GM18502 (cell line): ENCODE data around the gene PFDN6.

ENCODE experiments used
- ATAC-seq: cut with Tn5 transposase; IDR thresholded peaks from one replicate; pipeline ENCODE4 v1.9.1; 2021; ENCODE audit warnings: mild to moderate bottlenecking; ENCODE audit not compliant: unreplicated experiment, poor library complexity

Gene PFDN6

DNA sequence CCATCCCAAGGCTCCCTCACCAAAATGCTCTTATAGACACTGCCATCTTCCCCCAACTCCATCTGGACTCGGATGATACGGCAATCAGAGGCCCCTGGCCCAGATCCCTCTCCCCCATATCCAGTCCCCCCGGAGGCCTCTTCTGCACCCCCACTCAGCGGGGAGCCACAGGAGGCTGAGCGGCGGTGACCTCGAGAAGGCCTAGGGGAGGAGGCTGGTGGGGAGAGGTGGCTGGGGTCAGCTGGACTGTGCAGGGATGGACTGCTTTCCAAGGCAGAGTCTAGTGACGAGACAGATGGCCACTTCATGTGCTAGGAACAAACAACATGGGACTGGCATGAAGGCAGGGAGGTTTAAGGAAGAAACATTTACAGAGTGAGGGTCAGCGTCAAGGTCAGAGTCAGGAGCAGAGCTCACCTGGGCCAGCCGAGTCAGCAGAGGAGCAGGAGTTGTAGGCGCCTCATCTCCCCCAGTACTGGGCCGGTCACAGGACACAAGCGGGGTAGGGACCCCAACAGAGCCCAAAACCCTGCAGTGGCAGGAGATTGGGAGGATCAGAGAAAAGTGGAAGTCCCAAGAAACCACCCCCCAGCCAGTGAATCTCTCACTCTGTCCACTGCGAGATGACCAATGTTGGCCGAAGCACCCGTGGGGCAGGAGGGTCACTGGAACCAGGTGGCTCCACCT is 3.7 kb downstream of the PFDN6 start:
- no peak for ATAC-seq

DNA sequence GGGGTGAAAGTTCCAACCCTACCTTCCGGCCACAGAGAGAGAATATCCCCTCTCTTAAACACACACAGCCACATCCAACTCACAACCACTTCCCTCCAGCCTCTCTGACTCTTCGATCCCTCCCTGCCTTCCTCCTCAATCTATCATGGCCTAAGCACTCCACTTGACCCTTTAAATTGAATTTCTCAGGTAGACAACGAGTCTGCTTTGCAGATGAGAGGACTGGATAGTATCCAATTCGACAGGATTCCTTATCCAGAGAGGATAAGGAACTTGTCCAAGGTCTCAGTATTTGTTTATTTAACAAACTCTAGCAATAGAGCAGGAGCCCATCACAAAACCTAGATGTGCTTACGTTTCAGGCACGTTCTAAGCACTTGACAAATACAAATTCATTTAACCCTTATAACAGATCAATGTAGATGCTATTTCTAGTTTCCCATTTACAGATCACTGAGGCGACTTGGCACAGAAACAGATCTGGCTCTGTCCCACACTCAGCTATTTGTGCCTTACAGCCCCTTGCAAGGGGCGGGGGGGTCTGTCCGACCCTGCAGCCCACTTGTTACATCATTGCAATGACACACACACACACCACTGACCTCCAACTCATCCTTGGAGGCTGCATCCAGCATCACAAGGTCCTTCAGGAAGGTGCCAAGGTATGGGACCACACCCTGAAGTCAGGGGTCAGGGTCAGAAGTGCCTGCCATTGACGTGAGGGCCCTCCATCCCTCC is 4.9 kb downstream of the PFDN6 start:
- ATAC-seq = no peak

DNA sequence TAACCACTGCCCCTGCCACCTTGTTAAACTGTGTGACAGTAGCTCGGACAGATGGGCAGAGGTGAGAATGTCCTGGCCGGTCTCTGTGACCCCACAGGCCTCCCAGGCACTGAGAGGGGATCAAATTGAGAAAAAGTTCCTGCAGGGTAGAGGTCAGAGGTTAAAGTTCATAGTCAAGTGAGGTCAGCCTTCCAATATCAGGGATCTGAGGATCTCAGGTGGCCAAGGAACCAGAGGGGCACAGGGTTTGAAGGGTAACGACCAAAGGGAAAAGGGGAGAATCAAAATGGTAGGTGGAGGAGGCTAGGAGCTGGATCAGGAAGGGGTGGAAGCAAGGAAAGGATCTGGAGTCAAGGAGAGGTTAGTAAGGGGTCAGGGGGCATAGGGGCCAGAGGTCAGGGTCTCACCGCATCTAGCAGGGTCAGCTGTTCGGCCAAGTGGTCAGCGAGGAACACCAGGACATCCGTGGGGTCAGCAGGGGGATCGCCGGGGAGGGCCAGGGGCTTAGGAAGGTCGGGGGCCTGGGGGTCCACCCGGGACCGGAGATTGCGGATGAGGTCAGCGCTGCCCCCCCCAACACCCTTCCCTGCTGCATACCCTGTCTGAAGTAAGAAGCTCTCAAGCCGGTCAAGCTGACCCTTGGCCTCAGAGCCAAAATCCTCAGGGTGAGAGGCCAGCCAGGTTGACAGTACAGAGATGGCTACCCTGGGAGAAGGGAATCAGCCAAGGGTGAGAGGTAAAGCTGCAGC is 6.4 kb downstream of the PFDN6 start:
- ATAC-seq = no peak

DNA sequence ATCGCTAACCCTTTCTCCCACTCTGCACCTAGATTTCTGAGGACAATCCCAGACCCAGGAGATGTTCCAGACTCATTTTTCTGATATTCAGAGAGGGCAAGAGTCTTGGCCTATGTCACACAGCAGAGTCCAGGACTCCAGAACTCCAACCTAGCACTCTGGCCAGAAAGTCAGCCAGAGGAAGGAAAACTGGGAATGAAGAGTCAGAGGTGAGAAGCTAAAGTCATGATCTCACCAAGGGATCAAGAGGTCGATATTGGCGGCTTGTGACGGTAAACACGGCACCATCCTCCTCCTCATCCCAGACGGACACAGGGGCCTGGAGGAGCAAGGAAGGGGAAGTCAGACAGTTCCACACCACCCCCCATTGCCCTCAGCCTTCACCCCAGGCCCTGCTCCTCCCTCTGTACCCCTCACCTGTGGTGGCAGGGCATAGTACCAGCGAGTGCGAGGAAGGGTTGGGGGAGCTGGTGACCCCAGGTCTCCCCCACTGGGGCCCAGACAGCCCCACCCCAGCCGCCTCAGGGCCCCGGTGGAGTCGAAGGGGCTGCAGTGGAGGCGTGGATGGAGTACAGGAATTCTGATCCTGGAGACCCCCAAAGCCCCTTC is 7.5 kb downstream of the PFDN6 start:
- ATAC-seq = no peak

DNA sequence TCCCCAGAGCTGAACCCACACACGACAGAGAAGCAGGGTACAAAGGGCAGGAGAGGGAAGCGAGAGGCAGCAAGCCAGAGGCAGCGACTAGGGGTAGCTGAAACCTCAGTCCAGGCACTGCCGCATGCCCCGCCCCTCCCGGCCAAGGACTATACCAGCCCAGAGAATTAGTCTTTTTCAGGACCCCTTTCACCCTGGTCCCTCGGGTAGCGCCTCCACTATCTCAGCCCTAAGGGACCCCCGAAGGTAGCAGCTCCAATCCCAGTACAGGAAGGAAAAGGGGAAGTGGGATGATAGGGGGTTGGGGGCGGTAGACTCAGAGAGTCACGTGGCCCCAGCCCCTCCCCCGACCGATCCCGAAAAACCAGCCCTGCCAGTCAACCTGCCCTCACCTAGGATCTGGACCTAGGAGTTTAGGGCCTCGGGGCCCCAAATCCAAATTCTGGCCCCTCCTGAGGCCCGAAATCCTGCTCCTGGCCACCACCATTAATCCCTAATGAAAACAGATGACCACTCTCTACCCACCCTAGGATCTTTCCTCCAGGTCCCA is 8.1 kb downstream of the PFDN6 start:
- no peak for ATAC-seq

DNA sequence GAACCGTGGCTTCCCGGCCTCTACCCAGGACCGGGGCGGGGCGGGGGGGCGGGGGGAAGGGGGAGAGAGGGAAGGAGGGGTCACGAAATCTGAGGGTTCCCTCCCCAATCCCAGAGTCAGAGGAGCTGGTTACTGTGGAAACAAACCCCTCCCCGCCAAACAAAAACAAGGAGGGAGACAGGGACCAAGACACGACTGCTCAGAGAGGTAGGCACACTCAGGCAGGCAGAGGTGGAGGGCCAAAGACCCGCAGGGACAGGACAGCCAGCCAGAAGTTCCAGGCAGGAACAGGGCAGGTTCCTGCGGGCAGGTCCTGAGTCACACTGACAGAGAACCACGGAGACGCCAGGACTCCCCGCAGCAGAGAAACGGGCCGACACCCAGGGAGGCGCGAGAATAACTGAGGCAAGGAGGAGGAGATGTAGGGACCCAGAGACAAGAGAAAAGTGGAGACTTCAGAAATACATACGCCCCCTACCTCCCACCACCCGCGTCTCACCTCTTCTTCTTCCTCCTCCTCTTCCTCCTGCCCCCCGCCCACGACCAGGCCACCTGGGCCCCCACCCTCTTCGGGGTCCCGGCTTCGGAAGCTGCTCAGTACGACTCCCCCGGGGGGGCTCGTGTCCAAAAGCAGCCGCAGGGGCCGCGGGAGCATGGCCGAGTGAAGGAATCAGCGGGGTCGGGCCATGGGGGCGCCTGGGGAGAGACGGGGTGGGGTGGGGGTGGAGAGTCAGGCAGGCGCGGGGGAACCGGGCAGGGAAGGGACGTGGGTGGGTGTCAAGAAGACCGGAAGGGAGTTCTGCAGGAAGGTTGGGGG is 8.8 kb downstream of the PFDN6 start:
- ATAC-seq = no peak

DNA sequence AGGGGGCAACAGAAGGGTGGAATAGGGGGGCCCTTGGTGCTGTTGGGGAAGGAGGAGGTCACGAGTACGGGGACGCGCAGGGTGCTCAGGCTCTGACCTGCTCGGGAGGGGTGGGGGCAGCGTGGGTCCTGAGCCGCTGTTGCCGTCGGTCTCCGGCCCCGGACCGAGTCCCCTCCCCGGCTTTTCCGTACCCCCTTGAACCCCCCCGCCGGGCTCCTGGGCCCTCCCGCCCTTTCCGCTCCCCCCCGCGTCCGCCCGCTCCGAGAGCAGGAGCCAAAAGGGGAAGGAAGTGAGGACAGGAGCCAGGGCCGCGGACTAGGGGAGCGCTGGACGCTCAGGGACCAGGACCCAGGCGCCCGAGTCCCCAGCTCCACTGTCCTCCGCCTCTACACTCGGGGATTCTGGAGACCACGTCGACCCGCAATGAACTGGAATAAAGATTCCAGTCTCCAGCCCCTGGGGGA is 9.4 kb downstream of the PFDN6 start, which contains the start of gene RGL2:
TSS of gene RGL2 (minus strand) at position 170 of the 464 bp plus-strand sequence. CDS start 332 bp downstream, outside the sequence.
- peak; percentile 26 for ATAC-seq

DNA sequence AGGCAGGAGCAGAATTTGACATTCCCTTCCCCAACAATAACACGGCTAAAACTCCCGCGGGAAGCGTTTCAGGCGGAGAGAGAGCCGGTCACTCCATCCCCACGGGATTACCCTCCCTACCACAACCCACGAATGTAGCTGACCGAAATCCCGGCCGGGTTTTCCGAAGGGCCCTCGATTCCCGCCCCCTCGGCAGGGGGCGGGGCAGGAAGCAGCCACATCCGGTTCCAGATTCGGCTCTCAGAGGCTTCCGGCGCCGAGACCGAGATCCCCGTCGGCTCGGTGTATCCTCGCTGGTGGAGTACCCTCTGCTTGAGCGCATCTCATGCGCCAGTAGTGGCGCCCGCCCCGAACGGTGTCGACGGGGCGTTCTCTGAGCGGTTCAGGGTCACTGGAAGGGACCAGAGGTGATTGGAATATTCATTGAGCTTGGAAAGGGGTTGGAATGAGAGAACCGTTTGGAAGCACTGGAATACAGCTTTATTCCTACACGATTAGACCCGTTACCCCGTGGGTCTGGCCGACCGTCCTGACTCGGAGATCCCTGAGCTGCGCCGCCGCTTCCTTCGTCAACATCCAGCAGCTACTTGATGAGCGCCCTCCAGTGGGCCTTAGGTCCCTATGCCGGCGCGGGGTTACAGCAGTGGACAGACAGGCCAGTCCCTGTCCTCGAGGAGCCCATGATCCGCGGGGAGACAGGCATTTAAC is 10.0 kb downstream of the PFDN6 start:
- peak; percentile 69 for ATAC-seq

DNA sequence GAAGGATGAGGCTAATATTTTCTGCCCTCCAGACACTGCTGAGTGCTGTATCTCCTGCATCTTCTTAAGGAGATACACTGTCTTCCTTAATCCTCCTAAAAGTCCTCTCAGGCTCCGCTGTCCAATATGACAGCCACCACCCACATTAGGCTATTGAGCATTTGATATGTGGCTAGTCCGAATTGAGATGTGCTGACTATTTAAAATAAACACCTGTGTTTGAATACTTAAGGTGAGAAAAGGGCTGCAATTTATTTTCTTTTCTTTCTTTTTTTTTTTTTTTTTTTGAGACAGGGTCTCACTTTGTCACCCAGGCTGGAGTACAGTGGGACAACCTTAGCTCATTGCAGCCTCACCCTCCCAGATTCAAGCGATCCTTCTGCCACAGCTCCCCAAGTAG is 12.5 kb downstream of the PFDN6 start:
- no peak for ATAC-seq

DNA sequence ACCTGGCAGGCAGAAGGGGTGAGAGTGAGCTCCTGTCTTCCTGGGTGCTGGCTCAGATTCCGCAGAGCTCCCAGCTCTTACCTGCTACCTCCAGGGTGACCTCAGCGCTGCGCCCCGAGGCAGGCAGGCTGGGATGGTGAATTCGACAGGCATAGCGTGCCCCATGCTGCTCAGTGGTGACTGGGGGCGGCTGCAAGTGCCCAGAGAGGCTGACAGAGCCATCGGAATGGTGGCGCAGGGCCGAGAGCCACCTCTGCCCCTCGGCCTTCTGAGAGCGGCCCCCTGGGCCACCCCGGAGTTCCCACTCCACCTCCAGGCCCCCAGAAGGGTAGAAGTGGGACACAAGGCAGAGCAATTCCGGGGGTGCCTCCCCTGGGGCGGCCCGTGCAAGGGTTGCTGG is 14.8 kb downstream of the PFDN6 start:
- no peak for ATAC-seq

DNA sequence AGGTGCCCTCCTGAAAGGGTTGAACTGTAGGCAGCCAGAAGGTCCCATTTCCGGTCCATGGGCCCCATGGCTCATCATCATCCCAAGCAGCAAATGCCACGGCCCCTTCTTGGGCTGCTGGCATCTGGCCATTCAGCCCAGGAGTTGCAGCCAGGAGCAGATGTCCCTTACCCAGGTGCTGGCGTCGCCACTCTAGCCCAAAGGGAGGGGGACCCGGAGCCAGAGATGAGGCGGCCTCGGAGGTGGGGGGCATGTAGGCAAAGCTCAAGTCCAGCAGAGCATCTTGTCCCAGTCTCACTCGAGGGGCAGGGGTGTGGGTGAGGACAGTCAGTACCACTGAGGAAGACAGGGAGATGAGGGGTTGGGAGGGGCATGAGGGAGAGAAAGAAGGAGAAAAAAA is 15.7 kb downstream of the PFDN6 start:
- no peak for ATAC-seq

DNA sequence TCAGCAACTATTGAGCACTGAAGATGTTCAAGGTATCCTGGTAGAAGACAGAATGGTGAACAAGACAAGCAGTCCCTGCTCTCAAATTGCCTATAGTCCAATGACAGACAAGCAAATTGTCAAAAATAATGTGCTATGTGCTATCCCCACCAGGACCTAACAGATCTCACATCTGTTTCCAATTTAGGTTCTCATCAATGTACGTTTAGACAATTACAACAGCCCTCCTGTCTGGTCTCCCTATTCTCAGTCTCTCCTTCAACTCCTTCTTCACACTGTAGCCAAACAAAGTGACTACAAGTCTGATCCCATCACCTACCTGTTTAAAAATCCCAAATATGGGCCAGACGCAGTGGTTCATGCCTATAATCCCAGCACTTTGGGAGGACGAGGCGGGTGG is 17.0 kb downstream of the PFDN6 start:
- no peak for ATAC-seq

DNA sequence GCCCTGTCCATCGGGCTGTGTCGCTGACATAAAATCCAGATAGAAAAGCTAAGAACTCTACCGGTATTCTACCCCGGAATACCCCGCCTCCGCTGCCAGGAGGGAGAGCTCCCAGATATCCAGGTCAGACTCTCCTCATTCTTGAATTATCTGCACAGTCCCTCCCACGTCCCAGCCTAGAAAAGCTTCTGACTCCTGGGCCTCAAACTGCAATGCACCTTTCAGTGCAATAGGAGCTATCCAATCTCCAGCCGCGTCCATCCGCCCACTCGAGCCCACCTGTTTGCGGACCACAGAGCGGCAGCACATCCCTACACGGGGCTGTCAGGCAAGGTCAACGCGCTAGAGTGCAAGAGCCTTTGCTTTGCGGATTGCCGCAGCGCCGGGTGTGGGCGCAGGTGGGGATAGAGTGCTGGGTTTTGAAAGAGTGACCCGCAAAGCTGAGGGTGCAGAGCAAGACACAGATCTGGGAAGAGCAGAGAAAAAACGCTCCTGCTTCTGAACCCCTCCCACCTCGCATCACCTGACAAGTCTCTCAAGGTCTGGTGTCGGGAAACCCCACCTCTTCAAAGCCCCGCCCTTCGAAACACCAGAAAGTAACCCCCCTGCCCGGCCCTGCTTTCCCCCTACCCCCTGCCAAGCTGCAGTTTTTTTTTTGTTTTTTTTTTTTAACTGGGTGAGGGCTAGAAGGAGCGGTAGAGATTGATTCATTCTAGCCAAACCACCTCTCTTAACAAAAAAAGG is 23.1 kb downstream of the PFDN6 start:
- peak; percentile 29 for ATAC-seq

DNA sequence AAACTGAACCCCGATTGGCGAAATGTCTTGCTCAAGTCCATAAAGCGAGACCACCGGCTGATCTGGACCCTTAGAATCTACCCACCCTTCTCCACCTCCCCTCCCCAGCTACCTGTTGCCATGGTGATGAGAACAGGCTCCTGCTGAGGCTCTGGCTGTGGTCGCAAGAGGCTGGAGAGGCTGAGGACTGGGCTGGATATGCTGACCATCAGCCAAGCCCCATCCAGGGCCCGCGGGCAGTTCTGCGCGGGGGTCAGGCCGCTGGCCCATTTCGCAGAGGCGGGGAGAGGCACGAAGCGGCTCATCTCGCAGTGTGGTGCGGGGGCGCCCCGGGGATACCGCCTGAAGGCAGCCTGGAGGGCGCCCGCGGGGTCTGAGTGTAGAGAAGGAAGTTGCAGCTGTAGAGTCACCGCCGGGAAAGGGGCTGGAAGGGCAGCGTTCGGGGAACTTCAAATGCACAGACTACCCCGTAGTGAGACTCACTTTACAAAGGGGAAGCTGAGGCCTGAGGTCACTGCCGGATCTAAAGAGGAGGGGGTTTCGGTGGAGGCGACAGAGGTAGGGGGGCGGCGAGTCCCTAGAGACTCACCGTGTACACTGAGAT is 23.8 kb downstream of the PFDN6 start:
- no peak for ATAC-seq

DNA sequence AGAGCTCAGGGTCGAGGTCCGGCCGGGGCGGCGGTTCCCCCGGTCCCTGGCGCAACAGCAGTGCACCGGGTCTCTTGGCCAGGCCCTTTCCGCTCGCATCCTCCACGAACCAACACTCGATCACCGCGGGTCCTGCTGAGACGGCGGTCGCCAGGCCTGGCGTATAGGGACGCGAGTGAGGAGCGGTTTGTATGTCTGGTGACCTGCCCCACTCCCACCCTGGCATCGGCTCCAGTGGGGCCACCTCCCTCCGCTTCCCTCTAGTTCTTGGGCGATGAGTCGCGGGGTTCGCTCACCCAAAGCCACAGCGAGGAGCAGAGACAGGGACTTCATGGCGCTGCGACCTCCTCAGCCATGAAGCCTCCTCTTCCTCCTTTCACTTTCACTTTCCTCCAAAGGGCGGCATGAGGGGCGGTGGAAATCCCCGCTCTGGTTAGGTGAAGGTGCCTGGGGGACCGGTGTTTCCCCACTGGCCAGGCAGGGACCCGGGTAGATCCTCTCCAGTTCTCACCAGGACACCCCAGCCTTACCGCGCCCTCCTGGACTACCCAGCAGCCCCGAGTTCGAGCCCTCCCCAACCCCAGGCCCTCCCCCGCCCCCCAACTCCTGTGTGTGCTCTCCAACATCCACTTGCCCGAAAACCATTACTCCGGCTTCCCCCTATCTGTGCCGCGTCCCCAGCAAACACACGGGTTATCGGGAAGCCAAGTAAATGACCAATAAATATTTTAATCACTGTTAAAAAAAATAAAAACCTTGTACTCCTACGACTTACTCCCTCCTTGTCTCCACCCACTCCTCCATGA is 24.5 kb downstream of the PFDN6 start, which contains the start of gene TAPBP:
TSS of gene TAPBP (minus strand) at position 370 of the 806 bp plus-strand sequence. CDS start at position 333, 37 bp downstream.
- peak; percentile 38 for ATAC-seq

DNA sequence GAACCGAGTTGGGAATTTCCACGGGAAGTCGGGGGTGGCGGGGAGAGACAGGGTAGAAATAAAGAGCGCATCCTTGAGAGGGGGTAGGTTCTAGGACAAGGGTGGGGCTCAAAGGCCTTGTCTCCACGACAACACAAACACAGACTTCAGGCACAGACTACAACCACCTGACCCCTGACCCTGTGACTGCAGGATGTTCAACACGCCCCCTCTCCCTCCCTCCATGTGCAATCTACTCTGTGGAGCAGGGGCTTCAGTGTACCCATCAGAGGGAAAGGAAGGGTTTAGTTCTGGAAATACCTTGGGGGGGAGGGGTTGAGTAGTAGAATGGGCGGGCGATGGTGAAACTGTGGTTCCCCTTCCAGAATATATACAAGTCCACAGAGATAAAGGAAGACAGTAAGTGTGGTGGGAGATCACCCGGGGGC is 25.1 kb downstream of the PFDN6 start:
- ATAC-seq = no peak
